Measurements from ENCODE around the gene ANKS1B.

The ANKS1B gene

GRCh38 chr12:99959549-99960170 lies 25.1 kb downstream of the ANKS1B start:
- no peak for DNase-seq

- DNase-seq, result no peak
Observed at GRCh38 chr12:99957866-99958466, 26.8 kb downstream of the ANKS1B start.

- no peak for DNase-seq
Observed at GRCh38 chr12:99954724-99955123, 30.0 kb downstream of the ANKS1B start.

DNA sequence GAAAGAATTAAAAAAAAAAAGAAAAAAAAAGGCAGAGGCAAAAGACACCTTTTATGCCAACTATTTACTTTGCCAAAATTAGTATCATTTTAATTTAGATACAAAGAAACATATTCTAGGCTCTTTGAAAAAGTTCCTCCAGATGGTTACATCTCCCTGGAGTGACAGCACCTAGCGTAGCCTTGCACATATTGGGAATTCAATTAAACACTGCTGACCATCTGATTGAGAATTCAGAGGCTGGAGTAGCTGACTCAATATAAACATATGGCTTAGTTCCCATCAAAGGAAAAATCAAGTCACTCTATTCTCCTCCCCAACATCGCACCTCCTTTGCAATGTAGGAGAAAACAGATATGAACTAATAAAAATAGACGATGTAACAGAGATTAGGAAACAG lies 36.4 kb downstream of the ANKS1B start:
- DNase-seq, result no peak

- DNase-seq, result no peak
Observed at GRCh38 chr12:99946131-99946530, 38.6 kb downstream of the ANKS1B start.

- DNase-seq, result no peak
Observed at GRCh38 chr12:99935608-99936007, 49.1 kb downstream of the ANKS1B start.

DNA sequence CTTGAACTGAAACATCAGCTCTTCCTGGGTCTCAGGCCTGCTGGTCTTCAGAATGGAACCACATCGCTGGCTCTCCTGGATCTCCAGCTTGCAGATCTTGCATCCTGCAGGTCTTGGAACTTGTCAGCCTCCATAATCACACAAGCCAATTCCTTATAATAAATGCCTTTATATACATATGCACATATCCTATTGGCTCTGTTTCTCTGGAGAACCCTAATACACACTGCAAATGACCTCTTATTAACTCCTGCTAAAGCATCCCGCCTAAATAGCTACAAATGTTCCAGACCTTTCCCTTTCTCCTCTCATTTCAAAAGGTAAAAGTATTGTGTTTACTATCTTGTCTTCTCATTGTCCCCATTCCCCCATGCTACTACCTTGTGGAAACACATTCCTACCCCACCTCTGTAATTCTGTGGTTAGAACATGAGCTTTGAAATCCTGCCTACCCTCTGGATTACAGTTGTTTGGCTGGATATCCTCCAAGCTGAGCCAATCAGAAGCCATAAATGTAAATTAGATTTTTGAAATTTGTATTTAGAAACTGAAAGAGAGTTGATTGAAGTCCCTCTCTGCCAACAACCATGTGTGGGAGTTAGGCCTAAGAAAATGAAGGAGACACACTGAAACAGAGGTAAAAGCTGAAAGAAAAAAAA lies 58.1 kb downstream of the ANKS1B start:
- no peak for DNase-seq

DNA sequence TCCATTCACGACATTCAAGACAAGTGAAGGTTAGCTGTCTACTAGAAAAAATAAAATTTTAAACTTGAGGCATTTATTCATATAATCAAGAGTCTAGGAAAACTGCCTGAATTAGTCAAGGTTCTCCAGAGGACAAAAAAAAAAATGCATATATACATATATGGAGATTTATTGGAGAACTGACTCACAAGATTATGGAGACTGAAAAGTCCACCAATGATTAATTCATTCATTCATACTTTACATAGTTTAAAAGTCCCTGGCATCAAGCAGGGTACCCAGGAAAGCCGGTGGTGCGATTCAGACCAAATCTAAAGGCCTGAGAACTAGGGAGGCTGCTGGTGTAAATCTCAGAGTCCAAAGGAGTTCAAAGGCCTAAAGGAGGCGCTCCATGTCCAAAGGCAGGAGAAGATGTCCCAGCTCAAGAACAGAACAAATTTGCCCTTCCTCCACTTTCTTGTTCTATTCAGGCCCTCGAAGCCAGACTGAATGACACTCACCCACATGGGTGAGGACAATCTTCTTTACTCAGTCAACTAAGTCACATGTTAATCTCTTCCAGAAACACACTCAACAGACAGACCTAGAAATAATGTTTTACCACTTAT lies 64.3 kb downstream of the ANKS1B start:
- DNase-seq, result no peak

GRCh38 chr12:99917711-99918402 lies 66.9 kb downstream of the ANKS1B start:
- no peak for DNase-seq

- no peak for DNase-seq
Observed at GRCh38 chr12:99916555-99916954, 68.2 kb downstream of the ANKS1B start.

DNA sequence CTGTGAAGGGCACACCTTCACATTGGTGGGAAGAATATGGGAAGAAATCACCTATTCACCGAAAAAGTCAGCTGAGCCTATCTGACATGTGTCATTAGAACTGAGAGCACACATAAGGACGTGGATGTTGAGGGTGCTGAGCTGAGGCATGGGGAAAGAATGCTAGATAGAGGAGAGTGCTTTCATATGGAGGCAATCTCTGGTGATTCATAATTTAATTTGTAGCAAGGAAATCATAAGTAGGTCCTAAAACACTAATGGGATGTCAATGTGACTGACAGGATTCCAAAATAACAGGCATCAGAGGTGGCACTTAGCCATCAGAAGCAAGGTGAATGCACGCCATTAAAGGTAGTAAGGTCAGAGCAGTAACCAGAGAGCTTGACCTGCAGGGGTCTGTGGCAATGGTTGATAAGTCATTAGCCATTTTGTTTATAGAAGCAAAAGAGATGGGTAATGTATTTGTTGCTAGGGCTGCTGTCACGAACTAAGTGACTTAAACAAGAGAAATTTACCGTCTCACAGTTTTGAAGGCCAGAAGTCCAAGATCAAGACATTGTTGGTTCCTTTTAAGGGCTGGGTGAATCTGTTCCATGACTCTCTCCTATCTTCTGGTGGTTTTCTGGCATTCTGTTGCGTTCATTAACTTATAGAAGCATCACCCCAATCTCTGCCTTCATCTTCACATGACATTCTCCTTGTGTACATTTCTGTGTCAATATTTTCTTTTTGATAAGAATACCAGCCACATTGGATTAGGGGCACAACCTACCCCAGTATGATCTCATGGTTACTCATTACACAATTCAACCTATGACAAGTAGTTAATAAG lies 69.3 kb downstream of the ANKS1B start:
- DNase-seq, result no peak

- no peak for DNase-seq
Observed at GRCh38 chr12:99914206-99914605, 70.5 kb downstream of the ANKS1B start.

DNA sequence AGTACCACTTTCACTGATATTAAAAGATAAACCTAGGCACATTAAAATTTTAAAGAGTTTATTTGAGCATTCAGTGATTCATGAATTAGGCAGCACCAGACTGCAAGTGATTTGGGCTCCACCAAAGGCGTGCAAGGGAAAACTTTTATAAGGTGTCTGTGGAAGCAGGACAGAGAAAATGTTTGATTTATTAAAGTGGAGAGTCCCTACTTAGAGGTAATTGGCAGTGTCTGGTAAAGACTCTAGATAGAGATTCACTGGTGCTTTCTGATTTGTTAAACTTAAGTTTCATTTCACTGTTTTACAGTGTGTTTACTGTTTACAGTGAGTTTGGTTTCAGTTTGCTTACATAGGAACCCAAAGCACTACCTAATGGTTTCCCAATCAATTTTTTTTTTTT lies 72.8 kb downstream of the ANKS1B start:
- DNase-seq, result no peak

DNA sequence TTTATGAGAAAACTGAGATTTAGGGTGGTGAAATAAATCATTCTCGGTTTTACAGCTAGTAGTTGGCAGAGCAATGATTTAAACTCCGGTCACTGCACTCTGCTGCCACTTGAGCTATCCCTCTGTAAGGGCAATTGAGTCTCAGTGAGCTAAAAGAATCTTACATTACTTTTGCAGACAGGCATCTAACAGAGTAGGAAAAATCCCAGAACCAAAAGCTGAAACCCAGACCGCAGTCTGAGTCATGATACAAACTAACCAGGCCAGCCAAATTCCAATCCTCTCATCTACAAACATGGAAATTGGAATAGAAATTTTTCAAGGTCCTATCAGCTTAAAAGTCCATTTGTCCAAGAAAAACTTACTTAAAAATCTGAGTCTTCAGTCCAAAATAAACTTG lies 73.7 kb downstream of the ANKS1B start:
- DNase-seq, result peak; percentile 89

GRCh38 chr12:99910342-99910741 lies 74.4 kb downstream of the ANKS1B start:
- DNase-seq, result no peak

DNA sequence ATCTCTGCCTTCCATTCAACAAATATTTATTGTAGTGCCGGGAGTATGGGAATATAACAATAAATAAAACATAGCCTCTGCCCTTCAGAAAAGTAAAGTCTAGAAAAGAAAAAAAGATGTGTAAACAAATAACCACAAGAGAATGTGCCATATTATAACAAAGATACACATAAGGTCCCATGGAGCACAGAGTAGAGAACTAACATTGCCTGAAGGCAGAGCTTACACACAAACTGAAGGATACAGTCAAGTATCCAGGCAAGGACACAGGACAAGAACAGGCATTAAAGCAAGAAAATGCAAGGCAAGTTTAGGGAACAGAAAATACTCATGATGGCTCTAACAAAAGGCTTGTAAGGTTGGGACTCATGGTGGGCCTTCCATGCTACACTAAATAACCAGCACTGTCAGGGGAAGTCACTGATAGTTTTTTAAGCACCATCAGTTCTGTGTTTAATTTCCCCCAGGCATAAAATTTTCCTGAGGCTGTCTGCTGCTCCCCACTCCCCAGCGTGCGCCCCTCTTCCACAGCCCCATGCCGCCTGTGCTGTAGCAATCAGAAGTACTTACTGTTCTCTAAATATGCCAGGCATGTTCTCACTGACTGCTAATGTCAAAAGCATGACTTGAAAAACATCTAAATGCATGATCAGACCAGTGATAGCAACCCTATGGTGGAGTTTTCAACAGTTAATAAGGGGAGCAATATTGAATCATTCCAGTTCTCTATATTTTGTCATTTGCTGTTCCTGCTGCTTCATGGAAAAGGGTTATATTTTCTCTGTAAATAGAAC lies 77.8 kb downstream of the ANKS1B start:
- no peak for DNase-seq

DNA sequence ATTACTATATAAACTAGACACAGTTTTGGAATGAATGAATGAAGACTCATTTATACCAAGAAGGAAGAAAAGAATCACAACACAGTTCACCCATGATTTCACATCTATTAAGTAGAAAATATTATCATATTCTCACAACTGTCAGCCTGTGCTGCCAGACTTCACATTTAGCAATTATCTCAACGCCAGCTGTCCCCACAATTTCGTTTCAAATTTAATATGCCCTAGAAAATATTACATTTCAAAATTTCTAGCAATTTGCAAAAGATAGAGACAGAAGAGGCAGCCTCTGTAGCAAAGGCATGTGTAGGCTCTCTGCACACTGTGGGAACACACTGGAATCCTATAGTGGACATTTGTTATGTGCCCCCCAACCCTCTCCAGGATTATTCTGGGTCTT lies 83.6 kb downstream of the ANKS1B start:
- DNase-seq, result no peak

DNA sequence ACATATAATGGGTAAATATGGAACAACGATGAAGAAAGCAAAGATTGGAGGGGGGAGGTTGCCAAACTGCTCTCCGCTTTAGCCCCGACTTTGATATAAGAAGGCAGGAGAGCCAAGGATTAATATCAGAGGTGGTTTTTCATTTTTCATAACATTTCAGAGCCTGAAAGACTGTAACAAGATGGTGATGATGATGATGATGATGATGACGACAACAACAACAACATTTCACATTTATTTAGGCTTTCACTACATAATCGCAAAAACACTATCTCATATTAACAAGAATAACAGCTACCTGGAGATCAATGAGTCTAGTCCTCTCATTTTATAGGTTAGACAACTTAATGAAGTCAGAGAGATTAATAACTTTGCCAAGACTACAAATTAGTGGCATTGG lies 86.1 kb downstream of the ANKS1B start:
- no peak for DNase-seq

DNA sequence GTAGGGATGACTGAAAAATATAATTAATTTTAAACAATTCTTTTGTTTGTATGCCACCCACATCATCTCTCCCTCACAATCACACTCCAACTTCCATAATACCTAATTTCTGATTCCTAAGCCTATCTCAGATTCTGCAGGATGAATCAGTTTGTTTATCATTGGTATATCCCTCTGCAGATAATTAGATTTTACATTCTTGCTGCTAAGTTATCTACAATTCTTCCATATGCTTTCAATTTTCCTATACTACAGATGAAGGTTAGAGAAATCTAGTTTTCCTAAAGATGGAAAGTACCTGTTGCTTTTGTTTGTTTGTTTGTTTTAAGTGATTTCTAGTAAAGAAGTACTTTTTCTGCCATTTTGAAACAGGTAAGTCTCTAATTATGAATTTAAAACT lies 105.3 kb downstream of the ANKS1B start:
- no peak for DNase-seq

- no peak for DNase-seq
Observed at GRCh38 chr12:99875081-99875480, 109.7 kb downstream of the ANKS1B start.

DNA sequence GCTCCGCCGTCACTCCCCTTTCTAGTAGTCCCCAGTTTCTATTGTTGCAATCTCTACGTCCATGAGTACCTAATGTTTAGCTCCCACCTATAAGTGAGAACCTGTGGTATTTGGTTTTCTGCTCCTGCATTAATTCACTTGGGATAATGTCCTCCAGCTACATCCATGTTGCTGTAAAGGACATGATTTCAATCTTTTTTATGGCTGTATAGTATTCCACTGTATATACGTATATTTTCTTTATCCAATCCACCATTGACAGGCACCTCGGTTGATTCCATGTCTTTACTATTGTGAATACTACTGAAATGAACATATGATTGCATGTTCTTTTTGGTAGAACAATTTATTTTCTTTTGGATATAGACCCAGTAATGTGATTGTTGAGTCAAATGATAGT lies 114.7 kb downstream of the ANKS1B start:
- no peak for DNase-seq

GRCh38 chr12:99861731-99862130 lies 123.0 kb downstream of the ANKS1B start:
- DNase-seq, result no peak

Data from islet precursor cell (in vitro differentiated cells).